Activated CD8-positive, alpha-beta memory T cell treated with anti-CD3 and anti-CD28 coated beads, Interleukin-2, amount 50 U/mL, for 1 hour (primary cell): ENCODE measurements around the gene RHOH.

Experiments used
- DNase-seq: peaks from one replicate; pipeline ENCODE4 v3.0.0-alpha.2; 2020; ENCODE audit errors: extremely low read depth

Gene RHOH

GRCh38 chr4:40205259-40206198, 8.7 kb downstream of the RHOH start:
- no peak for DNase-seq

- DNase-seq, result no peak
Measured at GRCh38 chr4:40206426-40206825, 9.6 kb downstream of the RHOH start.

GRCh38 chr4:40209401-40209800, 12.6 kb downstream of the RHOH start:
- DNase-seq, result no peak

- DNase-seq, result no peak
Measured at GRCh38 chr4:40210776-40211175, 13.9 kb downstream of the RHOH start.

GRCh38 chr4:40211224-40212185, 14.7 kb downstream of the RHOH start:
- DNase-seq, result no peak

GRCh38 chr4:40212674-40213527, 16.1 kb downstream of the RHOH start:
- no peak for DNase-seq

GRCh38 chr4:40214038-40214437, 17.2 kb downstream of the RHOH start:
- DNase-seq, result no peak

GRCh38 chr4:40214661-40215418, 18.0 kb downstream of the RHOH start:
- DNase-seq, result no peak

- no peak for DNase-seq
Measured at GRCh38 chr4:40216622-40217366, 20.0 kb downstream of the RHOH start.

GRCh38 chr4:40221744-40222143, 24.9 kb downstream of the RHOH start:
- DNase-seq, result no peak

- DNase-seq, result no peak
Measured at GRCh38 chr4:40223343-40223742, 26.5 kb downstream of the RHOH start.

GRCh38 chr4:40224432-40224831, 27.6 kb downstream of the RHOH start:
- no peak for DNase-seq

- DNase-seq, result no peak
Measured at GRCh38 chr4:40225497-40225896, 28.7 kb downstream of the RHOH start.

- no peak for DNase-seq
Measured at GRCh38 chr4:40227284-40227683, 30.5 kb downstream of the RHOH start.

GRCh38 chr4:40228497-40229365, 31.9 kb downstream of the RHOH start:
- no peak for DNase-seq

- DNase-seq, result no peak
Measured at GRCh38 chr4:40231316-40231863, 34.6 kb downstream of the RHOH start.

GRCh38 chr4:40232610-40233009, 35.8 kb downstream of the RHOH start:
- no peak for DNase-seq

- no peak for DNase-seq
Measured at GRCh38 chr4:40233227-40233626, 36.4 kb downstream of the RHOH start.

- no peak for DNase-seq
Measured at GRCh38 chr4:40234519-40235039, 37.7 kb downstream of the RHOH start.
